Measurements from ENCODE around the gene EVX2. TPM values are rescaled to one million over a fixed set of nuclear protein-coding genes. Genes with fewer than 3 reads are reported as not detected.

Gene EVX2
- total and polyA plus RNA-seq, 9 of the 15 experiments (the other 6 are each of a cell fraction or from before 2014, with no cell fraction given) = not detected

- BruUV-seq (replicated peaks) = no TSS peak
- Histone ChIP-seq H3K9ac (ENCODE audit: insufficient read depth in 1 of 2, low read depth in 2 of 2, low read length in 2 of 2) (no peak overlapping the region), H3K9me3 (replicated peaks; ENCODE audit: control insufficient read depth, insufficient read depth, low read depth, low read length) (peaks cover 9% of the 10 kb centered on the region), H3K27ac (ENCODE audit: extremely low read depth, low read depth, low read length) (no peak overlapping the region), H3K4me2 (ENCODE audit: insufficient read depth, low read length) (no peak overlapping the region), H4K20me1 (replicated peaks; ENCODE audit: control insufficient read depth, insufficient read depth, low read length) (no peaks in the 10 kb centered on the region), H3K36me3 (ENCODE audit: control insufficient read depth, insufficient read depth, low read length) (no peaks in the 10 kb centered on the region), H3K9me1 (ENCODE audit: control insufficient read depth, insufficient read depth, low read length) (no peaks in the 10 kb centered on the region), H3K27me3 (ENCODE audit: control insufficient read depth in 2 of 2, insufficient read depth in 2 of 2, low read length in 2 of 2) (peaks cover 50 to 59% of the 10 kb centered on the region in 2 experiments), H3K4me3 (no peak overlapping the region), H3K79me2 (ENCODE audit: control insufficient read depth, insufficient read depth, low read length) (no peaks in the 10 kb centered on the region), H3K4me1 (replicated peaks in 1 of 2; ENCODE audit: control insufficient read depth in 2 of 2, insufficient read depth in 2 of 2, low read length in 2 of 2) (peaks cover 3 to 26% of the 10 kb centered on the region in 2 experiments; a peak in 3 of 5 replicates), H2AFZ (ENCODE audit: low read depth, low read length) (no peak overlapping the region)
- 2% methylated on average over 2 of the region's 2 CpGs for WGBS (ENCODE audit: insufficient coverage, low coverage, missing lambda C conversion rate)
- no peak for ATAC-seq
- ChIA-PET CTCF (ENCODE audit: low intra/inter-chr PET ratio) (interaction anchor here (0.7 to 1.1 kb wide), 3 partner anchors 386 to 720 kb away, joined by 3 read pairs; no protein-coding TSS in a partner anchor), POLR2A (no interaction called here)
- FAIRE-seq = no peak
- no peak for DNase-seq (ENCODE audit: extremely low read depth in 1 of 4, low spot score in 3 of 4)
- TF ChIP-seq ZBTB1 (CRISPR knock-in tag; IDR thresholded peaks at IDR 0.05; ENCODE audit: borderline replicate concordance, low read depth) (no peak), CBX2 (IDR thresholded peaks at IDR 0.05; ENCODE audit: insufficient read depth, low read length, poor library complexity, severe bottlenecking) (peak; percentile 54)
- intact Hi-C loops (cut with micrococcal nuclease) (loop anchor here (10.0 kb wide), 1 partner anchor 212 kb away; no protein-coding TSS in a partner anchor), in situ Hi-C loops (cut with MboI) (loop anchor here (10.0 to 25.0 kb wide), 2 partner anchors 392 to 1039 kb away; no protein-coding TSS in a partner anchor)
These were observed 7.0 kb downstream of the EVX2 start for GRCh38 chr2:176076796-176077195.

GRCh38 chr2:176076063-176076462 lies 7.7 kb downstream of the EVX2 start:
- Histone ChIP-seq H3K79me2 (ENCODE audit: control insufficient read depth, insufficient read depth, low read length) (no peaks in the 10 kb centered on the region), H3K4me3 (no peak overlapping the region), H4K20me1 (replicated peaks; ENCODE audit: control insufficient read depth, insufficient read depth, low read length) (no peaks in the 10 kb centered on the region; the same call in 1 of the 2 replicates), H3K9me1 (ENCODE audit: control insufficient read depth, insufficient read depth, low read length) (no peaks in the 10 kb centered on the region), H3K9ac (ENCODE audit: insufficient read depth in 1 of 2, low read depth in 2 of 2, low read length in 2 of 2) (no peak overlapping the region), H3K4me1 (replicated peaks in 1 of 2; ENCODE audit: control insufficient read depth in 2 of 2, insufficient read depth in 2 of 2, low read length in 2 of 2) (peaks cover 3 to 30% of the 10 kb centered on the region in 2 experiments; a peak in 3 of 5 replicates), H3K4me2 (ENCODE audit: insufficient read depth, low read length) (no peak overlapping the region), H3K27me3 (ENCODE audit: control insufficient read depth in 2 of 2, insufficient read depth in 2 of 2, low read length in 2 of 2) (peaks cover 57 to 62% of the 10 kb centered on the region in 2 experiments), H3K27ac (ENCODE audit: extremely low read depth, low read depth, low read length) (no peak overlapping the region), H3K36me3 (ENCODE audit: control insufficient read depth, insufficient read depth, low read length) (no peaks in the 10 kb centered on the region), H2AFZ (ENCODE audit: low read depth, low read length) (no peak overlapping the region), H3K9me3 (replicated peaks; ENCODE audit: control insufficient read depth, insufficient read depth, low read depth, low read length) (peaks cover 4% of the 10 kb centered on the region; the same call in 1 of the 2 replicates)
- no peak for DNase-seq (ENCODE audit: extremely low read depth in 1 of 4, low spot score in 3 of 4)
- in situ Hi-C loops (cut with MboI) = loop anchor here (10.0 to 25.0 kb wide), 2 partner anchors 391 to 1039 kb away; no protein-coding TSS in a partner anchor
- POLR2A ChIA-PET = no interaction called here
- no peak for TF ChIP-seq UBTF (IDR thresholded peaks at IDR 0.05; ENCODE audit: borderline replicate concordance in 1 of 2, low read depth in 2 of 2, low read length in 2 of 2)
- TF ChIP-seq YBX1 (IDR thresholded peaks at IDR 0.05) = no peak
- no peak for TF ChIP-seq XRCC4 (IDR thresholded peaks at IDR 0.05; ENCODE audit: extremely low read depth, insufficient read depth, insufficient read length)
- TF ChIP-seq FOS (IDR thresholded peaks at IDR 0.05; ENCODE audit: extremely low read depth, insufficient read length) = no peak
- TF ChIP-seq CBX8 (IDR thresholded peaks at IDR 0.05; ENCODE audit: borderline replicate concordance, extremely low read depth, low read depth, low read length, poor library complexity, severe bottlenecking) = peak; percentile 93
- no peak for TF ChIP-seq ATF1 (CRISPR knock-in tag; IDR thresholded peaks at IDR 0.05)
- TF ChIP-seq ATF1 (tag; IDR thresholded peaks at IDR 0.05) = no peak
- WGBS (ENCODE audit: insufficient coverage, low coverage, missing lambda C conversion rate) = 0% methylated on average over 6 of the region's 7 CpGs
- intact Hi-C loops (cut with micrococcal nuclease) = loop anchor here (10.0 kb wide), 1 partner anchor 211 kb away; no protein-coding TSS in a partner anchor
- FAIRE-seq = no peak
- no TSS peak for BruUV-seq (replicated peaks)
- CTCF ChIA-PET (ENCODE audit: low intra/inter-chr PET ratio) = interaction anchor here (0.7 kb wide), 1 partner anchor 719 kb away, joined by 3 read pairs; no protein-coding TSS in a partner anchor
- no peak for ATAC-seq
